Femur (tissue), 1 donor: ENCODE results near the gene SLC25A10.
"Not testable (repeated sequence)": the region's sequence is repeated elsewhere in the genome, so short reads cannot be mapped to it uniquely, and the experiment has no call there.

Experiments
- DNase-seq: peaks from one replicate; pipeline ENCODE4 v3.0.0-alpha.2; 2017

Gene SLC25A10, protein sequence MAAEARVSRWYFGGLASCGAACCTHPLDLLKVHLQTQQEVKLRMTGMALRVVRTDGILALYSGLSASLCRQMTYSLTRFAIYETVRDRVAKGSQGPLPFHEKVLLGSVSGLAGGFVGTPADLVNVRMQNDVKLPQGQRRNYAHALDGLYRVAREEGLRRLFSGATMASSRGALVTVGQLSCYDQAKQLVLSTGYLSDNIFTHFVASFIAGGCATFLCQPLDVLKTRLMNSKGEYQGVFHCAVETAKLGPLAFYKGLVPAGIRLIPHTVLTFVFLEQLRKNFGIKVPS

DNA sequence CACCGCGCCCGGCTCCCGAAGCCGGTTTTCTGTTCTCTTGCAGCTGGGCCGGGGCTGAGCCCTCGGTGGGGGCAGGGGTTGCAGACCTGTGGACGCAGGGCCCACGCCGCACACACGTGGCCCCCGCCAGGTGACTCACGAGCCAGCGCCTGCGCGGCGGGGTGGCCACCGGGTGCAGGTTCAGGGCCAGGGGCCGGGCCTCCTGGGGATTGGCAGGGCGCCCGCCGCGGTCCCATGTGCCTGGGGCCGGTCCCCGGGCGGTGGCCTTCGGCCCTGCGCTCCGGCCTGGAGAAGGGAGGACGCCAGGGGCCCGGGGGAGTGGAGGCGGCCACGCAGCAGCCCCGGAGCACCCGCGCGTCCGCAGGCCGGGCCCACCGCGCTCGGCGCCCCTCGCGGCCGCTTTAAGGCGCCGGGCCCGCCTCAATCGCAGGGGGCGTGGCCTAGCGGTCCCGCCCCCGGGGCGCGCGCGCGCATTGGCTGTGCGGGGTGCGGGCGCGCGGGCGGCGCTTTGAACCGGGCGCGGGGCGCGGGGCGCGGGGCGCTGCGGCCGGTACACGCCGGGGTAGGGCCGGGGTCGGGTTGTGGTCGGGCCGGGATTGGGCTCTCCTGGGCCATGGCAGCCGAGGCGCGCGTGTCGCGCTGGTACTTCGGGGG is at the start of gene SLC25A10:
TSS of gene SLC25A10 (plus strand) at position 471 of the 654 bp plus-strand sequence. CDS start at position 614, 143 bp downstream.
- peak; percentile 68 for DNase-seq

DNA sequence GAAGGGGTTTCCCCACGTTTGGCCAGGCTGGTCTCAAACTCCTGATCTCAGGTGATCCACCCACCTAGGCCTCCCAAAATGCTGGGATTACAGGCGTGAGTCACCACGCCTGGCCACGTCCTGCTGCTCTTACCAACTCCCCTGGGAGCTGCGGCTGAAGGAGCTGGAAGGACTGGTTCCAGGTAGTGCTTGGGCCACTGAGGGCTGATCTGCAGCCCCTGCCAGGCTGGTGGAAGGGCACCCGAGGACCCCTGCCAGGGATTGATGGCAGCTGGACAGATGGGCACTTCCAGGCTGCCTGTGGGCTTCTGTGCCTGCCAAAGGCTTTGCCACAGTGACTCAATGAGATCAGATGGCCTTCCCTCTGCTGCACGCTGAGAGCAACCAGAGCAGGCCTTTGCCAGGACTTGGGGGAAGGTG is 48.0 kb upstream of the SLC25A10 start:
- no peak for DNase-seq

DNA sequence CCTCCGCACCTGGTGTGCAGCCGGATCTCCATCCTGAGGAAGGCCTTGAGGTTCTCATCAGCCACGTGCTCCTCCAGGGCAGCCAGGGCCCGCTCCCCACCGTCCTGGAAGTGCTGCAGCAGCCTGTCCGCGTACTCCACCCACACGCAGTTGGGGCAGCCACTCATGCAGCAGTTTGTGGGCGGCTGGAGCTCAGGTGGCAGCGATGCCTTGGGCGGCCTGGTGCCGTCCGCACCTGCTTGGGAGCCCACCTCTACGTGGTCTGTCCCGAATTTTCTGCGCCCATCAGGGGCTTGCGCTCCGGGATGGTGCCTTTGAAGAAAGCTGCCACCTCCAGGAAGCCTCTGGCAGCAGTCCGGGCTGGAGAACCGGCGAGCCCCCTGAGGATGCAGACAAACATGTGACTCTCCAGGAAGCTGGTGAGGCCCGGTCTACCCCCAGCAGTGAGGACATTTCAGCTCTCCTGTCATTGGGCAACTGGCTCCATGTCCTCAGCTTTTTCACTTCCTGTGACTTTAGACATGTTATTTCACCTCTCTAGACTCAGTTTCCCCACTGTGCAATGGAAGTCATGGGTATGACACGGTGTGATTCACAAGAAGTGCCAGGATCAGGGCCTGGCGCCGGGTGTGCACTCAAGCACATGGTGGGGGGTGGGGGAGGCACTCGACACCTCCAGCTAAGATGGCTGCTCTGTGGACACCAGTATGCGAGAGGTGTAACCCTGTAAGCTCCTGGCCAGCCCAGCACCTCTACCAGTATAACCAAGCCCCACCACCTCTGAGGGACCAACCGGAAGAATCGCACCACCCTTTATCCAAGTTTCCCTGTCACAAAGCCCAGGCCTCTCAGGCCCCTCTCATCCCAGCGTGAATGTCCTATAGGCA is 46.6 kb upstream of the SLC25A10 start:
- no peak for DNase-seq

DNA sequence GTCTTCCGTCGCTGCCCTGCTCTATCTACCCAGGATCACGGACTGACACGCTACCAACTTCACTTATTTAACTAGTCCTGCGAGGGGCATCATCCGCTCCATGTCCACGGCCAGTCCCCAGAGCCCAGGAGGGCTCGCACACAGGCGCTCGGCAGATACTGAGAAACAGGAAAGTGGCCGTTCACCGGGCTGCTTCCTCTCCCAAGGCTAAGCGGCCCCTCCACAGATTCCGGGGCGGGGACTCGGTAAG is 46.1 kb upstream of the SLC25A10 start:
- no peak for DNase-seq

DNA sequence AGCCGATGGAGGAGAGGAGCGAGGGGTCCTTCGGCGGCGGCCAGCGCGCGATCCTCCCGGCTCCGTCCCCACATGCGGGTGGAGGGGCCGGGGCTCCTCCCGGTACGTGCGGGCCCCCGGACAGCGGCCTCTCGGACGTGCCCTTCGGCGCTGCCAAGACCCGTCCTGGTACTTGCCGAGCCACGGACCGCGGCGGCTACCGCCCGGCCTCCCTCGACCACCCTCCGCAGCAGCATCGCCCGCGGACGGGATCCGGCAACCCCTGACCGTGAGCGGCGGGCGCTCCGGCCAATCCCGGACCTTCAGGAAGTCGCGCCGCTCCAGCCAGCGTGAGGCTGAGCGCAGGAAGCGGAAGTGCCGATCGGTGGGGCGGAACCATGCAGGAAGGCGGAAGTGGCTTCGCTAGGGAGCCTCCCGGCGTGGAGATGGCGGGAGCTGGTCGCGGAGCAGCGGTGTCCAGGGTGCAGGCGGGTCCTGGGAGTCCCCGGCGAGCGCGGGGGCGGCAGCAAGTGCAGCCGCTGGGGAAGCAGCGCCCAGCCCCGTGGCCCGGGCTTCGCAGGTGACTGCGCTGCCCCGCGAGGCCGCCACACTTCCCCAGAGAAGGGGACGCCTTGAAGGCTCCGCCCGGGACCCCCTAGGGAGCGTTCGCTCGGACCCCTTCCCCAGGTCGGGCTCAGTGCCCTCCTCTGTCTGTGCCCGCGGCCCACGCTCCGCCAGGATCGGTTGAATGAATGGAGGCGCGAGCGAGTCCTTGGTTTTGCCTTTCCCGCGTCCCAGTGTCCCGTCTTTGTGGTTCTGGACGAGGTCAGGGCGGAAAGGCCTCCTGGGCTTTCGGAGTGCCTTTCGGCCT is 45.5 kb upstream of the SLC25A10 start, which contains the start of the genes CCDC137 and OXLD1:
TSS of gene CCDC137 (plus strand) at position 396 of the 850 bp plus-strand sequence. CDS start at position 426, 30 bp downstream.
TSS of gene OXLD1 (minus strand) at position 264 of the 850 bp plus-strand sequence. CDS start at position 236, 28 bp downstream.
- DNase-seq, result peak; percentile 98

DNA sequence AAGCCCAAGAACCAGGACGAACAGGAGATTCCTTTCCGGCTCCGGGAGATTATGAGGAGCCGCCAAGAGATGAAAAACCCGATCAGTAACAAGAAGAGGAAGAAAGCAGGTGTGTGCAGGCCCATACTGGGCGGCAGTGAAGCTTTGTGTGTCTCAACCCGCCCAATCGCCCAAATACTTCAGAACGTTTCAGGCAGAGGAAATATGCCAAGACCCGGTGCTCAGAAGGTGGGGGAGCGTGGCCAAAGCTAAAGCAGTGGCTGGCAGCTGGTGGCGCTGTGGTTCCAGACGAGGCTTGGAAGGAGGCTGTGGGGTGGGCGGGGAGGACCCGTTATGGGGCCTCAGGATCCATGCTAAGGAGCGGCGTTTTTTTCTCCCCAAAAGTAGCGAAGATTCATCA is 44.3 kb upstream of the SLC25A10 start:
- no peak for DNase-seq

DNA sequence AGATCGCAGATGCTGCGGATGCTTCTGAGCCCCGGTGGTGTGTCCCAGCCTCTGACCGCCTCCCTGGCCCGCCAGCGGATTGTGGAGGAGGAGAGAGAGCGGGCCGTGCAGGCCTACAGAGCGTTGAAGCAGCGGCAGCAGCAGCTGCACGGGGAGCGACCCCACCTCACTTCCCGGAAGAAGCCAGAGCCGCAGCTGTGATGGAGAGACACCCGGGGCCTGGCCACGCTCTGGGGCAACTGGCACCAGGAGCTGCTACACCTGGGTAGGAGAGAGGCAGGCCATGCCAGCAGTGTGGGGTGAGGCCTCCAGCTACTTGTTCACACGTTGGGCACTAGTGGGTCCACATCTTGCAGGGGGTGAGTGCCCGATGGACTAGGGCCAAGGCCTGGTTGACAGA is 39.6 kb upstream of the SLC25A10 start:
- no peak for DNase-seq

DNA sequence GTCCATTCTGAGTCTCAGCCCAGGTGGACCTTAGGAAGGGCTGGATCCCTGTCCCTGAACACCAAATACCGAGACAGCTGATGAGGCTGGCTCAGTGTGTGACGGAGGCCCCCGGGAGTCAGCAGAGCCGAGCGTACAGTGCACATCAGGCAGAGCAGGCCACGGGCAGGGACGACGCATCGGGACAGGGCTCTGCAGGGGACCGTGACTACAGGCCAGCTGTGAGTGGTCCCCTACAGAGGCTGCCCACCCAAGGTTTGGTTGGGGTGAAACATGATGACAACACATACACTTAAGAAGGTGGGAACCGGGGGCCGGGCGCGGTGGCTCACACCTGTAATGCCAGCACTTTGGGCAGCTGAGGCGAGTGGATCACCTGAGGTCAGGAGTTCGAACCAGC is 39.1 kb upstream of the SLC25A10 start:
- no peak for DNase-seq

DNA sequence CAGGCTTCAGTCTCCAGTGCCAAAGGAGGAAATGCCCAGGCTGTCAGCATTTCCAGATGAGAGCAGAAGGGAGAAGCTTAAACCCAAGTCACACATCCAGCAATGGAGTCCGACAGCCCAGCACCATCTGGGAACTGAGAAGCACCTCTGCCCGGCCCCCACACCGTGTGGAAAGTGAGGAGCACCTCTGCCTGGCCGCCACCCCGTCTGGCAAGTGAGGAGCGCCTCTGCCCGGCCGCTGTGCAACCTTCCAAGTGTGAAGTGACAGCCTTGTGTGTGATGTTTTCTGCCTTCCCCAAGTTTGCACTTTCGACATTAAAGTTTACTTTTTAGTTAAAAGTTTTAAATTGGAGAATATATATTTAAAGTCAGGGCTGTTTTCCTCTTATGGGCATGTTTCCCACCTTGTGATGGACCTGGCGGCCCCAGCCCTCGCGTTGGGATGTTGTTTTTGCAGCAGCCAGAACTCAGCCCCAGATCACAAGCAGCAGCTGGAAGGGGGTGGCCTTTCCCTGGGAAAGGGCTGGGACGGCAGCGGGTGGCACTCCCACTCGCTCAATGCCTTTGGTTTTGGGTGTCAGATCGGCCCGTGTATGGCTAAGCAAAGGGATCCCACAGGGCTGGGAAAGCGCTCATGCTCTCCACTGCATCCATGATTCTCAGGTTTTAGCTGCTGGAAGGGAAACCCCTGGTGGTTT is 38.4 kb upstream of the SLC25A10 start:
- no peak for DNase-seq

DNA sequence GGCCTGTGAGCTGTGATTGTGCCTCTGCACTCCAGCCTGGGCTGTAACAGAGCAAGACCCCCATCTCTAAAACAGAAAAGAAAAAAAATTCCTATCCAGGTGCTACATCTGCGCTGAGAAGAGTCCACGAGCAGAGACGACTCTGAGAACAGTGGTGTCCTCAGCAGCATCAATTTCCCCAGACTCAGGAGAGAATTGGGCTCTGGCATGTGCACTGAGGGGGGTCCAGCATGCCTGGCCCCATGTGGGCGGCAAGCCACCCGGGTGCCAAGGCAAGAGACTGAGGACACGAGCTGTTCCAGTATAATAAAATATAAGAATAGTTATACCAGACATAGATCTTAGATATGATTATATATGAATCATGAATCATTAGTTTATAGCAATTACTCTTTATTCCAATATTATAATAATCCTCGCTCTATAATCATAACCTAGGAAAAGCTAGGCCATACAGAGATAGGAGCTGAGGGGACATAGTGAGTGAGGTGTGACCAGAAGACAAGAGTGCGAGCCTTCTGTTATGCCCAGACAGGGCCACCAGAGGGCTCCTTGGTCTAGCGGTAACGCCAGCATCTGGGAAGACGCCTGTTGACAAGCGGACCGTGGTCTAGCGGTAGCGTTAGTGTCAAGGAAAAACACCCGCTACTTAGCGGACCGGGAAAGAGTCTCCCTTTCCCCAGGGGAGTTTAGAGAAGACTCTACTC is 36.4 kb upstream of the SLC25A10 start:
- not testable (repeated sequence) for DNase-seq

DNA sequence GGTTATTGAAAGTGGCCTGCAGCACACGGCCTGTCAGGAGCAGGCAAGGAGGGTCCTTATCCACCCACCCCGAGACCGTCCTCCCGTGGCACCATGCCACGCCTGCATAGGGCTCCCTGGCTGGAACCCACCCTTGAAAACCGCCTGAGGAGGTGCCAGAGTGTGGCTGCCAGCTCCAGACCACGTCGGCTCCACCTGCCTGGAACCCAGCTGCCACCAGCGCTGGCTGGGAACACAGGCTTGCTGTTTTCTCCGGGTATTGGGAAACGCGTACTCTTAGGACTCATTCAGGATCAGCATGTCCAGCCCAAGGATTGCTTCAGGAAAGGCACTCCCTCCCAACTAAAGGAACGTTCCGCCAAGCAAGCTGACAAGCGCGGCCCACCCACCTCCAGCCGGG is 35.2 kb upstream of the SLC25A10 start:
- no peak for DNase-seq

DNA sequence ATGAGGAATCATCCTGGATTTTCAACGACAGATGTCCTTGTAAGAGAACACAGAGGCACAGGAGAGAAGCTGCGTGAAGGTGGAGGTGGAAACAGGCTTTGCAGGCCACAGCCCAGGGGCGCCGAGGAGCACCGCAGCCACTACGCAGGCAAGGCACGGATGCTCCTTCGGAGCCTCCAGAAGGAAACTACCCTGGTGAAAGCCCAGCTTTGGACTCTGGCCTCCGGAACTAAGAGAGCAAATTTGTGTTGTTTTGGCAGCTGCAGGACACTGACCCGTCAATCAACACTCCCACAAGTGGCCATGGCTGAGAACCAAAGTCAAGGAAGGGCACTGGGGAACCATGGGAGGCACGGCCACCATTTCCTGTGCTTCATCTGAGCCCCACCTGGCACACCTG is 31.9 kb upstream of the SLC25A10 start:
- no peak for DNase-seq

DNA sequence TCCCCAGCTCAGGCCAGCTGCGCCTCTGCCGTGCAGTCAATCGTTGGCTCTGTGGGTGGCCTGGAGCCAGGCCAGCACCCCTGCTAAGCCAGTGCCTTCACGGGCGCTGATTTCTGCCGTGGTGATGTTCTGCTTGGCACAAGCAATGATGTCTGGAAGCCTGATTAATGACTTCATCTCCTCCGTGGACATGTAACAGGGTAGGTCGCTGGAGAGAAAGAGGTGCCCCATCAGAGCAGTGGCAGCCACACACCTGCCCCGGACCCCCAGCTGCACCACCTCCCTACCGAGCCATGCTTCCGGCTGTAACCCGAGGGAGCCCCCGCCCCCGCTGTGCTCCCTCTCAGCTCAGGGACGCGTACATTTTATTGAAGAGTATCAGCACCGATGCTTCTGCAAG is 30.4 kb upstream of the SLC25A10 start:
- DNase-seq, result no peak

DNA sequence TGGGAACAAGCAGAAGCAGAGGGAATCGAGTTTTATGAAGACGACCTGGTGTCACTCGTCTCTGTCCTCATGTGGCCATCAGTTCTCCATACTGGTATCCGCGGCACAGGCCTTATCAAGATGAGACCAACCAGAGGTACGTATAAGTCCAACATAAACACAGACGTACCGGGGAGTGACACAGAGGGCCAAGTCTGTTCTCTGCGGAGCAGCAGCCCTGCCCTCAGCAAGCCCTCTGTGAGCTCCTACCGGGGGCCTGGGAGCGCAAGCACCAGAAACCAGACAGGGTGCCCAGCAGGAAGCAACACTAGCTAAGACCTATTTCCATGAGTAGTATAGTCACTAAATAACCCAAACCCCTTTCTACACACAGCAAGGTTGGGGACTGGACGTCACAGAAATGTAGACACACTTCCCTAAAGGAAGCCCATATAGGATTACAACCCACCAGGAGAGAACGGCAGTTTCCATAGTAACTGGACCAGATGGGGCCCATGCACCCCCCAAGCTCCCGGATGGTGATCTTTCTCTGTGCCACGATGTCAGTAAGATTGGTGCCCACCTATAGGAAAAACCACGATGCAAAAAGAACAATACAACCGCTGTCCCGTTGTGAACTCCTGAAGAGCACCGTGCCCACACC is 29.4 kb upstream of the SLC25A10 start:
- no peak for DNase-seq

DNA sequence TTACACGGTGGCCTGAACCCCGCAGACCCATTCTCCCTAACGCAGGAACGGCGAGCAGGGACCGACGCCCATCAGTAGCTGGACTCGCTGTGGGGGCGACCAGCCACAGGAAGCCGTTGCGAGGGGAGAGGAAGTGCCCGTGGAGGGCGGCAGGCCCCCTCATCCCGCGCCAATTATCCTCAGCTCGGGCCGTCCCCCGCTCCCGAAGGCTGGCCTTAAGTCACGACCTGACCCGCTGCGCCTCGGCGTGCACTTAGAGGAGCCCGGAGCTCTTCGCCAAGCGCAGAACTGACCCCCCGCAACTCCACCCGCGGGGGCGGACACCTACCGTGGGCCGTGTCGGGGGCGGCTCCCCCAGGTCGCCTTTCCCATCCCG is 28.9 kb upstream of the SLC25A10 start:
- no peak for DNase-seq

DNA sequence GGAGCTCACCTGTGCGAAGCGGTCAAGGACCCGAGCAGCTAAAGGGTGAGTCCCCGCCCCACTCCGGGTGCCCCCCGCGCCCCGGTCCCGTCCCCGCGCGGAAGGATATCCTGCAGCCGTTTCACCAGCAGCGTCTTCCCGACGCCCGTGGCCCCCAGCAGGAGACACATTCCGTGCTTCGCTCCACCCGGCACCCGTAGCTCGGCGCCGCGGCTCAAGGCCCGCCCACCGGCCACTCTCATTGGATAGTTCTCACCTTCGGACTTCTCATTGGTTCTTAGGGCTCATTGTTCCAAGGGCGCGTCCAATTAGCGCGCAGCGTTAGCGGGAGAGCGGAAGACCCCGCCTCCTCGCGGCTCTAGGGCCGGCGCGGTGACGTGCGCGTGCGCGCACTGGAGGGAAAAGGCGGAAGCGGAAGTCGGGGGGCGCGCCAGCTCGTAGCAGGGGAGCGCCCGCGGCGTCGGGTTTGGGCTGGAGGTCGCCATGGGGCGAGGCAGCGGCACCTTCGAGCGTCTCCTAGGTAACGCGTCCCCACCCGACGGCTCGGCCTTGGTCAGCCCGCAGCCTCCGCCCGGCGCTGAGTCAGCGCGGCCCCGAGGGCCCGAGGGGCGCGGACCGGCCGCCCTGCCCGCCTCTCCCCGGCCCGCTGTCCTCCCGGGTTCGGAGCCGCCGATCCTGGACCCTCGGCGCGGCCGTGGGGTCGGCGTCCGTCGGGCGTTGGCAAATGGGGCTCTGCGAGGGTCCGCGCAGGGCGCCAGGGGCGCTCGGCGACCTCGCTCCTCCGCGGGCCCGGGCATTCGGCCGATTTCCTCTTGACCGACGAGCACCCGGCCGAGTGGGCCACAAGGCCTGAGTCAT is 28.3 kb upstream of the SLC25A10 start, which contains the start of the genes ARL16 and HGS:
TSS of gene ARL16 (minus strand) at position 214 of the 858 bp plus-strand sequence. CDS start at position 170, 44 bp downstream.
TSS of gene HGS (plus strand) at position 428 of the 858 bp plus-strand sequence. CDS start at position 484, 56 bp downstream.
- DNase-seq, result peak; percentile 99

DNA sequence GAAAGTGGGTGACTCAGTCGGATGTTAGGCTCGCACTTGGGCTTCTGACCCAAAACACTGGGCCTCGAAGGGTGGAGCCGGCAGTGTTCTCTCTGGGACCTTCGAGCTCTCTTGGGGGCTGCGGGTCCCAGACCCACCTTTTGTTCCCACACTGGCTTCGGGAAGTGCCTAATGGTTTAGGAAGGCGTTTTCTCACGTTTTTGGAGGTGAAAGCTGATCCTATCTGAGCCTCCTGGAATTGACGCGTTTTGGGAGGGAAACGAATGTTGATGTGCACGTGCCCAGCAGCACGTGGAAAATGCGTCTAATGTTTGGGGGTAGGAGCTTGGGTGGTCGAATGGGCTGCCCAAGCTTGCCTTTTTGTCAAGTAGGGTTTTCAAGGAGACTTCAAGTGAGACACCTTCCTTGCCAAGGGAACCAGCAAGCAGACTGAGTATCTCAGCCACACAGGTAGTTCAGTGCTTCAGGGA is 27.6 kb upstream of the SLC25A10 start:
- no peak for DNase-seq

DNA sequence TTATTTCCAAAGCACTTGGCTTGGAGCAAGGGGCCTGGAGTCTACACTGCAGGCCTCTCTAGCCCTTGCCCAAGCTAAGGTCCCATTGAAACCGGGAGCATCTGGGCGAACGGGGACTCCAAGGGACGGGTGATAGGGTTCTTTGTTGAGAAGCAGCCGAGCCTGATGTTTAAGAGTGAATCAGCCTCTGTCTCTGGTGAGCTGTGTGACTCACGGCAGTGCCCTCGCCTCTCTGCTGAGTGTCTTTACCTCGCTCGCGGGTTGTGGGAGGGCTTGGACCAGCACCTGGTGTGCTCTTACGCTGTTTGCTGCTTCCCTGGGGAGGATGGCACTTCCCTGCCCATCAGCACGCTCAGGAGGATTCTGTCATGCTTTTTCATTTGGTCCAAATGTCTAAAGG is 27.0 kb upstream of the SLC25A10 start:
- DNase-seq, result no peak

DNA sequence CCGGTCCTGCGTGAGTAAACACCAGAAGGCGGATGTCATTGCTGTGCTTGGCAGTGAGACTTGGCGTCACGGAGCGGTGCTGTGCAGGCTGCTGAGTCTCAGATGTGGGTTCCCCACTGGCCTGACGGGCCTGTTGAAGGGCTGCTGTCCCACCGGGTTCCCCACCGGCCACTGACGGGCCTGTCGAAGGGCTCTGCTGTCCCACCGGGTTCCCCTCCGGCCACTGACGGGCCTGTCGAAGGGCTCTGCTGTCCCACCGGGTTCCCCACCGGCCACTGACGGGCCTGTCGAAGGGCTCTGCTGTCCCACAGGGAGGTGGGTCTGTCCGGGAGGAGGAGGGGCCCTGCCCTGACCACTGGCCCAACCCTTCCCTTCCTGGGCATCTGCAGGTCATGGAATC is 25.5 kb upstream of the SLC25A10 start:
- no peak for DNase-seq
